PC-9 (cell line): ENCODE data around the gene ANAPC10. TPM values are rescaled to one million over a fixed set of nuclear protein-coding genes. Genes with fewer than 3 reads are reported as not detected.

Source experiments
- BruUV-seq: library from RNA; stranded (reverse); fragments of 400-500 nt; replicated peaks from 2 replicates; lab custom pipeline; 2021; lab: Mats Ljungman, UMichigan
- CTCF ChIA-PET: fragments of 300-600 bp; sonication (Branson Sonifier 250); formaldehyde crosslinking; loops from one replicate; lab custom pipeline; 2022; ENCODE audit warnings: antibody characterized with exemption; lab: Charles Lee
- POLR2A ChIA-PET: fragments of 300-600 bp; sonication (Branson Sonifier 250); formaldehyde crosslinking; loops from one replicate; lab custom pipeline; 2022; ENCODE audit warnings: antibody characterized with exemption; ENCODE audit not compliant: unreplicated experiment; lab: Charles Lee
- DNase-seq, 2 experiments: peaks; one replicate each; pipeline versions ENCODE4 v3.0.0 to v3.0.0-alpha.2; 2015 to 2022; ENCODE audit warnings: mixed read lengths in 1 of 2
- H2AFZ ChIP-seq: fragments of 200-600 bp; sonication (generic); 2 replicates; pipeline ENCODE4 v1.8.1; 2017; ENCODE audit warnings: antibody characterized with exemption
- H3F3A ChIP-seq: fragments of 200-600 bp; sonication (generic); 2 replicates; pipeline ENCODE4 v1.8.1; 2017; ENCODE audit warnings: antibody characterized with exemption, mild to moderate bottlenecking, low read depth; ENCODE audit not compliant: insufficient read depth
- H3K27ac ChIP-seq: fragments of 200-600 bp; sonication (generic); 2 replicates; pipeline ENCODE4 v1.6.1; 2016; ENCODE audit warnings: mixed run types
- H3K27me3 ChIP-seq: fragments of 200-600 bp; sonication (generic); 2 replicates; pipeline ENCODE4 v1.6.1; 2016; ENCODE audit warnings: low read depth, mixed run types; ENCODE audit not compliant: insufficient read depth
- H3K36me3 ChIP-seq: fragments of 200-600 bp; sonication (generic); 2 replicates; pipeline ENCODE4 v1.6.1; 2016; ENCODE audit warnings: low read depth, mixed run types
- H3K4me1 ChIP-seq: fragments of 200-600 bp; sonication (generic); replicated peaks from 2 replicates; pipeline ENCODE4 v1.6.1; 2016; ENCODE audit warnings: mixed run types; ENCODE audit not compliant: insufficient read depth
- H3K4me2 ChIP-seq: fragments of 200-600 bp; sonication (generic); 2 replicates; pipeline ENCODE4 v1.6.1; 2017; ENCODE audit warnings: mixed run types
- H3K4me3 ChIP-seq: fragments of 200-600 bp; sonication (generic); 2 replicates; pipeline ENCODE4 v1.6.1; 2016; ENCODE audit warnings: mixed run types
- H3K79me2 ChIP-seq: fragments of 200-600 bp; sonication (generic); 2 replicates; pipeline ENCODE4 v1.6.1; 2017; ENCODE audit warnings: low read depth, mixed run types
- H3K9me2 ChIP-seq: fragments of 200-600 bp; sonication (generic); 2 replicates; pipeline ENCODE4 v1.8.1; 2017; ENCODE audit warnings: mild to moderate bottlenecking; ENCODE audit not compliant: insufficient read depth
- H3K9me3 ChIP-seq: fragments of 200-600 bp; sonication (generic); 2 replicates; pipeline ENCODE4 v1.8.1; 2016; ENCODE audit warnings: low read depth; ENCODE audit not compliant: insufficient read depth
- H4K20me1 ChIP-seq: fragments of 200-600 bp; sonication (generic); 2 replicates; pipeline ENCODE4 v1.8.1; 2017; ENCODE audit not compliant: insufficient read depth
- EZH2 ChIP-seq: fragments of 200-600 bp; sonication (generic); IDR thresholded peaks from 2 replicates; pipeline ENCODE4 v1.8.0; 2017; ENCODE audit warnings: antibody characterized with exemption, low read depth
- intact Hi-C: fragments of 100-400 bp; cut with micrococcal nuclease; formaldehyde crosslinking; loops from one replicate; pipeline ENCODE4 v1.10.0; 2022; ENCODE audit not compliant: unreplicated experiment
- total RNA-seq: library from RNA; stranded (reverse); gene quantifications from 2 replicates; pipeline ENCODE4 v1.2.3, GENCODE V29; 2021
- TF ChIP-seq, protein P1 (sequence below): fragments of 200-600 bp; sonication (generic); conservative IDR thresholded peaks from 2 replicates; pipeline ENCODE4 v1.6.1; 2017; ENCODE audit warnings: mixed run types, antibody characterized with exemption, mild to moderate bottlenecking, moderate library complexity

The ANAPC10 gene
- total RNA-seq, 1 experiment from 2014 or later = 20.2 TPM

DNA sequence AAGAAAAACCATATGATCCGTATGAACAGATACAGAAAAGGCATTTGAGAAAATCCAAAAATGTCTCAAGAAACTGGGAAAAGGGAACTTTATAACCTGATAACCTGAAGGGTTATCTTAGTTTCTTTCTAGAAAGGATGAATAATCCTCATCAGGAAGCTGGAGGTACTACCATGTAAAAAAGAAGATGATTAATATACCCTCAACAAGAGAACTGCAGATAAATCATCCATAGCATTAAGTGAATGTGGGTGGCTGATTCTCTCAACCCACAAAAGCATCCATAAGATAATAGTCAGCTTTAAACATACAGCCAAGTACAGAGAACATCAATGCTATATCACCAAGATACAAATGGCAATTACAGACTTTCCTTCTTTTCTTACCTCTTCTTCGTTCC, 26.4 kb downstream of the ANAPC10 start:
- ChIA-PET POLR2A (no interaction called here), CTCF (no interaction called here)
- Histone ChIP-seq H3K36me3 (no peaks in the 10 kb centered on the region), H3K4me1 (no peaks in the 10 kb centered on the region), H3K4me3 (no peak overlapping the region), H3K79me2 (no peaks in the 10 kb centered on the region), H3K4me2 (no peak overlapping the region), H2AFZ (no peak overlapping the region), H3K27ac (no peak overlapping the region), H3K9me3 (no peaks in the 10 kb centered on the region), H3K9me2 (no peaks in the 10 kb centered on the region), H3F3A (no peaks in the 10 kb centered on the region), H4K20me1 (no peaks in the 10 kb centered on the region), H3K27me3 (no peaks in the 10 kb centered on the region)
- no peak for DNase-seq
- no TSS peak for BruUV-seq
- no peak for TF ChIP-seq EZH2
- TF ChIP-seq, protein P1, sequence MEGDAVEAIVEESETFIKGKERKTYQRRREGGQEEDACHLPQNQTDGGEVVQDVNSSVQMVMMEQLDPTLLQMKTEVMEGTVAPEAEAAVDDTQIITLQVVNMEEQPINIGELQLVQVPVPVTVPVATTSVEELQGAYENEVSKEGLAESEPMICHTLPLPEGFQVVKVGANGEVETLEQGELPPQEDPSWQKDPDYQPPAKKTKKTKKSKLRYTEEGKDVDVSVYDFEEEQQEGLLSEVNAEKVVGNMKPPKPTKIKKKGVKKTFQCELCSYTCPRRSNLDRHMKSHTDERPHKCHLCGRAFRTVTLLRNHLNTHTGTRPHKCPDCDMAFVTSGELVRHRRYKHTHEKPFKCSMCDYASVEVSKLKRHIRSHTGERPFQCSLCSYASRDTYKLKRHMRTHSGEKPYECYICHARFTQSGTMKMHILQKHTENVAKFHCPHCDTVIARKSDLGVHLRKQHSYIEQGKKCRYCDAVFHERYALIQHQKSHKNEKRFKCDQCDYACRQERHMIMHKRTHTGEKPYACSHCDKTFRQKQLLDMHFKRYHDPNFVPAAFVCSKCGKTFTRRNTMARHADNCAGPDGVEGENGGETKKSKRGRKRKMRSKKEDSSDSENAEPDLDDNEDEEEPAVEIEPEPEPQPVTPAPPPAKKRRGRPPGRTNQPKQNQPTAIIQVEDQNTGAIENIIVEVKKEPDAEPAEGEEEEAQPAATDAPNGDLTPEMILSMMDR = no peak
- intact Hi-C loops = no loop called here

DNA sequence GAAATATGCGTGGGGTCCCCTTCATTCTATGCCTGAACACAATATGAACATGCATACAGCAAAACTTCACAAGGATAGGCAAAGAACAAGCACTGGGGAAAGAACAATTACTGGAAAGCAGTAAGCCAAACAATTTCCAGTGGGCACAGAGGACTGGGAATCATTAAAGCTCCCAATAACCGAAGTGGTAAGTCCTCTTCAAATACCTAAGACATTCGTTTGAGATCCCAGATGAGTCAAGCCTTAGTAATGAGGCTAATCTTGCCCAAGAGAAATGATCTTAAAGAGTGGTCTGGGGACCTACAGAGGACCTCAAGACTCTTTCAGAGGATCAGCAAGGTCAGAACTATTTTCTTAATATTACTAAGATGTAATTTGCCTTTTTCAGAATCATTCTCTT, 28.6 kb downstream of the ANAPC10 start:
- H3K27ac ChIP-seq = no peak overlapping the region
- ChIA-PET CTCF (no interaction called here), POLR2A (no interaction called here)
- H2AFZ ChIP-seq = no peak overlapping the region
- DNase-seq = no peak
- no peaks in the 10 kb centered on the region; the same call in 1 of the 2 replicates for H3F3A ChIP-seq
- no peaks in the 10 kb centered on the region for H3K9me2 ChIP-seq
- peaks cover 5% of the 10 kb centered on the region; the same call in 1 of the 2 replicates for H3K4me1 ChIP-seq
- H3K27me3 ChIP-seq = no peaks in the 10 kb centered on the region
- intact Hi-C loops = loop anchor here (10.0 kb wide), 1 partner anchor 715 kb away; no protein-coding TSS in a partner anchor
- no peaks in the 10 kb centered on the region for H3K9me3 ChIP-seq
- no peaks in the 10 kb centered on the region for H4K20me1 ChIP-seq
- TF ChIP-seq, protein P1 = no peak
- no peak for TF ChIP-seq EZH2
- H3K4me3 ChIP-seq = no peak overlapping the region
- no peaks in the 10 kb centered on the region for H3K36me3 ChIP-seq
- H3K79me2 ChIP-seq = no peaks in the 10 kb centered on the region
- no peak overlapping the region for H3K4me2 ChIP-seq
- BruUV-seq = no TSS peak

DNA sequence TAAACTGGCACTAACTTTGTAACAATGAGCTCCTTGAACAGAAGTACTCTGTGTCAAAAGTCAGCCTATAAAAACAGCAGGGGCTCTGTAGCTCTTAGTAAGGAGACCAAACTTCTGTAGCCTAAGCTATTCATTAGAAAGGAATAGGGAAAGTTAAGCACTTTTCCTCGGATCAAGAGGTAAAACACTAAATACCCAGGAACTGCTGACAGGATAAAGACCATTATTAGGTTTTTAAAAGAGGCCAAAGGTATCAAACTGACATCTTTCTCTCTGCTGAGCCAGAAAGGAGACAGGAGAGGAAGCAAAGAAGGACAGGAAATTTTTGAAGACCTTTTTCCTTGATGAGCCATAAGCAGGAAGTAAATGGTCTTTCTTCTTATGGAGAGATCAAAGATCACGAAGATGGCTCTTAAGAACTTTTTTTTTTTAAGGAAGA, 31.9 kb downstream of the ANAPC10 start:
- H3K4me2 ChIP-seq = no peak overlapping the region
- H3K4me3 ChIP-seq = no peak overlapping the region
- intact Hi-C loops = loop anchor here (10.0 kb wide), 1 partner anchor 711 kb away; no protein-coding TSS in a partner anchor
- no peak overlapping the region for H2AFZ ChIP-seq
- H3K9me2 ChIP-seq = no peaks in the 10 kb centered on the region
- TF ChIP-seq, protein P1 = no peak
- TF ChIP-seq EZH2 = no peak
- ChIA-PET POLR2A (no interaction called here), CTCF (no interaction called here)
- H3K36me3 ChIP-seq = no peaks in the 10 kb centered on the region
- no peaks in the 10 kb centered on the region for H3K79me2 ChIP-seq
- H4K20me1 ChIP-seq = no peaks in the 10 kb centered on the region
- H3K9me3 ChIP-seq = no peaks in the 10 kb centered on the region
- H3K27ac ChIP-seq = no peak overlapping the region
- no peak for DNase-seq
- no peaks in the 10 kb centered on the region; the same call in 1 of the 2 replicates for H3F3A ChIP-seq
- BruUV-seq = no TSS peak
- H3K27me3 ChIP-seq = no peaks in the 10 kb centered on the region
- peaks cover 5% of the 10 kb centered on the region; the same call in 1 of the 2 replicates for H3K4me1 ChIP-seq
